Nephron progenitor cell (in vitro differentiated cells): ENCODE measurements around the gene UBB.

Experiments used
- DNase-seq: peaks from one replicate; pipeline ENCODE4 v3.0.0; 2021
- H3K27ac Mint-ChIP-seq: 2 replicates; pipeline ENCODE4 v1.8.0; 2021; ENCODE audit warnings: mild to moderate bottlenecking, moderate library complexity, mixed read lengths
- H3K27me3 Mint-ChIP-seq: 2 replicates; pipeline ENCODE4 v1.8.0; 2021; ENCODE audit warnings: mild to moderate bottlenecking, low read depth, mixed read lengths; ENCODE audit not compliant: poor library complexity
- H3K36me3 Mint-ChIP-seq: 2 replicates; pipeline ENCODE4 v1.8.0; 2021; ENCODE audit warnings: low read depth, mixed read lengths
- H3K4me1 Mint-ChIP-seq: 2 replicates; pipeline ENCODE4 v1.8.0; 2021; ENCODE audit warnings: mixed read lengths
- H3K4me3 Mint-ChIP-seq: 2 replicates; pipeline ENCODE4 v1.8.0; 2021; ENCODE audit warnings: mild to moderate bottlenecking, moderate library complexity, mixed read lengths
- H3K9me3 Mint-ChIP-seq: 2 replicates; pipeline ENCODE4 v1.8.0; 2021; ENCODE audit warnings: mild to moderate bottlenecking, moderate library complexity, mixed read lengths
- TF ChIP-seq, protein P1 (sequence below): fragments of 200-600 bp; sonication (generic); IDR thresholded peaks from 2 replicates; pipeline ENCODE4 v1.5.0; 2021; ENCODE audit warnings: antibody characterized with exemption

UBB gene

DNA sequence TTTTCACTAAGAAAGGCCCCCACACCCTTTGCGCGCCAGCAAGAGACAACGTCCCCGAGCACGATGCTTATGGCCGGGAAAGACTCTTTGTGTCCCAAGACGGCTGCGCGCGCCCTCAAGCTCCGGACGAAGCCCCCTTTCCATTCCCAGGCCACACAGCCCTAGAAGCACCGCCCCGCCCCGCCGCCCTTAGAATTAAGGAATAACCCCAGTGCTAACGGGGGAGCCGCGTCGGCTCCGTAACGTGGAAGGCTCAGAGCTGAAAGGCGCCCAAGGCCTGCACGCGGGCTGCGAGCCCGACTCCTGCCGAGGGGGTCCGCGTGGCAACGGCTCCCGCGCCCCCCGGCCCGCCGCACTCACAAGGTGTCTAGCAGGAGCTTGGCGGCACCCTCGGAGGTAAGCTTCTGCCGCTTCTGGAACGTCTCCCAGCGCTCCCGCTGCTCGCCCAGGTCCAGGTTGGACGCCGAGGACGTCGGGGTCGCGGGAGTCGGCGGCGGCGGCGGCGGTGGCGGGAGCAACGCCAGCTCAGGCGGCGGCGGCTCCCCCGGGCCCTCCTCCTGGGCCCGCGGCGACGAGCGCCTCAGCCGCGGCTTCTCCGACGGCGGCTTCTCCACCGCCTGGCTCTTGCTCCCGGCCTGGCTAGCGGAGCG is 28.1 kb upstream of the UBB start:
- Mint-ChIP-seq H3K27ac (peak overlapping the region; percentile 99), H3K4me1 (peaks cover 31% of the 10 kb centered on the region), H3K4me3 (peak overlapping the region; percentile 98), H3K27me3 (peaks cover 9% of the 10 kb centered on the region), H3K36me3 (peaks cover 26% of the 10 kb centered on the region), H3K9me3 (peaks cover 6% of the 10 kb centered on the region)
- DNase-seq = peak; percentile 63
- TF ChIP-seq, protein P1, sequence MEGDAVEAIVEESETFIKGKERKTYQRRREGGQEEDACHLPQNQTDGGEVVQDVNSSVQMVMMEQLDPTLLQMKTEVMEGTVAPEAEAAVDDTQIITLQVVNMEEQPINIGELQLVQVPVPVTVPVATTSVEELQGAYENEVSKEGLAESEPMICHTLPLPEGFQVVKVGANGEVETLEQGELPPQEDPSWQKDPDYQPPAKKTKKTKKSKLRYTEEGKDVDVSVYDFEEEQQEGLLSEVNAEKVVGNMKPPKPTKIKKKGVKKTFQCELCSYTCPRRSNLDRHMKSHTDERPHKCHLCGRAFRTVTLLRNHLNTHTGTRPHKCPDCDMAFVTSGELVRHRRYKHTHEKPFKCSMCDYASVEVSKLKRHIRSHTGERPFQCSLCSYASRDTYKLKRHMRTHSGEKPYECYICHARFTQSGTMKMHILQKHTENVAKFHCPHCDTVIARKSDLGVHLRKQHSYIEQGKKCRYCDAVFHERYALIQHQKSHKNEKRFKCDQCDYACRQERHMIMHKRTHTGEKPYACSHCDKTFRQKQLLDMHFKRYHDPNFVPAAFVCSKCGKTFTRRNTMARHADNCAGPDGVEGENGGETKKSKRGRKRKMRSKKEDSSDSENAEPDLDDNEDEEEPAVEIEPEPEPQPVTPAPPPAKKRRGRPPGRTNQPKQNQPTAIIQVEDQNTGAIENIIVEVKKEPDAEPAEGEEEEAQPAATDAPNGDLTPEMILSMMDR = no peak

DNA sequence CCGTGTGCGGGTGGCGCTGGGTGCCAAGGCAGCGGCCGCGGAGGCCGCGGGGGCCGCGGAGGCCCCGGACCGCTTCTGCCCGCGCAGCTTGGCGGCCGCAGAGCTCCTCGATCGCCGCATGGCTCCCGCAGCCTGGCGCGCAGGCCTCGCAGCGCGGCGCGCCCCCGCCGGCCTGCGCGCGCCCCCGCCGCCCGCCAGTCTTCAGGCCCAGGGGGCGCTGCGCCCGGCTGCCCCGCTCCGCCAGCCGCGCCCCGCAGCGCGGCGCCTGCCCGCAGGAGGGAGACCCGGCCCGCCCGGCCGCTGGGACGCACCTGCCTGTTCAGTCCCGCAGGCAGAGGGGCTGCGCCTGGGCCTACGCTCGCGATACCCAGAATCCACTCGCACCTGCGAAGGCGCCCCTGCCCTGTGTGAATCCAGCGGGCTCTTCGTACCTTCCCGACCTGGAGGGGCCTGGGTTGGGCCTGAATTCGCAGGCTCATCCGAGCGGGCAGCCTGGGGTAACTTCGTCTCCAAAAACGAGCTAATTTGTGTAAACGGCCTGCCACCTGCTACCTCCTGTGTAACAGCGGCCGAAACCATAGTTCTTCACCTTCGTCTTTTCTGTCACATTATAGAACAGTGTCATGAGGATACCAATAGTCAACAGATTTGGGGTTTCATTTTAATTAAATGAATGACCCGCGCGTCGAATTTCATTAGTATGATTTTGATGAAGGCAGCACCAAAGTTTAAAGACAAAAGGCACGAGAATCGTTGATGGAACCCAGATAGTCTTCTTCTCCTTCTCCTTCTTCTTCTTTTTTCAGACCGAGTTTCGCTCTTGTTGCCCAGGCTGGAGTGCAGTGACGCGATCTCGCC is 27.3 kb upstream of the UBB start, which contains the start of gene CENPV:
Gene CENPV (minus strand): TSS at position 153 of the 858 bp plus-strand sequence. CDS start 33 bp downstream, at position 120.
- TF ChIP-seq, protein P1 = no peak
- Mint-ChIP-seq H3K4me3 (peak within 1 kb of the TSS; percentile 98), H3K36me3 (peaks cover 23% of the 10 kb centered on the region), H3K27ac (peak within 1 kb of the TSS; percentile 99), H3K9me3 (peaks cover 6% of the 10 kb centered on the region), H3K4me1 (peaks cover 29% of the 10 kb centered on the region), H3K27me3 (peaks cover 12% of the 10 kb centered on the region)
- DNase-seq = peak; percentile 73

- DNase-seq = no peak
- Mint-ChIP-seq H3K4me1 (peaks cover 19% of the 10 kb centered on the region), H3K9me3 (peaks cover 6% of the 10 kb centered on the region), H3K36me3 (peaks cover 13% of the 10 kb centered on the region), H3K4me3 (peak overlapping the region; percentile 80), H3K27ac (no peak overlapping the region), H3K27me3 (peaks cover 19% of the 10 kb centered on the region)
- TF ChIP-seq, protein P1 = no peak
Observed at GRCh38 chr17:16354585-16354984, 26.3 kb upstream of the UBB start.

DNA sequence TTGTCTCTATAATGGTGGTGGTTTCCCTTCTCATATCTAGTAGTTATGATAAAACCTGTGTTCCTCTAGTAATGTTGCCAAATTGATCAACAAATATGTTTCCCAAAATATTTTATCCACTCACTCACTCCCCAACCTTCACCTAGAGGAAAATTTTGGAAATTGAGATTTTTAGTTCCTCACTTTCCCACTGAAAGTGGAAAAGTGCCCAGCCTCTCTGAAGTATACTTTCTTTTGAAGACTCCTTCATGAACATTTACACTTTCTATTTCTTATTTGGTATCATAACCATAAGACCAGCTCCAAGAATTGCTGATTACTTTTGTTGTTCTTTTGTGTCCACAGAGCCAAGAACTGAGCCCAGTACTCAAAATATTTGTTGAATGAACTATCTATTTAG is 22.5 kb upstream of the UBB start:
- peaks cover 19% of the 10 kb centered on the region for H3K27me3 Mint-ChIP-seq
- no peak overlapping the region for H3K4me3 Mint-ChIP-seq
- H3K36me3 Mint-ChIP-seq = peaks cover 5% of the 10 kb centered on the region
- no peak overlapping the region for H3K27ac Mint-ChIP-seq
- DNase-seq = no peak
- H3K4me1 Mint-ChIP-seq = no peaks in the 10 kb centered on the region
- peaks cover 6% of the 10 kb centered on the region for H3K9me3 Mint-ChIP-seq
- TF ChIP-seq, protein P1 = no peak

GRCh38 chr17:16361874-16362273 is 19.0 kb upstream of the UBB start:
- TF ChIP-seq, protein P1 = no peak
- Mint-ChIP-seq H3K4me1 (peaks cover 7% of the 10 kb centered on the region), H3K27me3 (peaks cover 18% of the 10 kb centered on the region), H3K27ac (no peak overlapping the region), H3K36me3 (no peaks in the 10 kb centered on the region), H3K9me3 (no peaks in the 10 kb centered on the region), H3K4me3 (no peak overlapping the region)
- no peak for DNase-seq
